Measurements from ENCODE around the gene SCN2A. TPM values are rescaled to one million over a fixed set of nuclear protein-coding genes. Genes with fewer than 3 reads are reported as not detected.

Gene SCN2A
- total and polyA plus RNA-seq, 10 of the 15 experiments (the other 5 are each of a cell fraction or from before 2014, with no cell fraction given), result 0.01 TPM; not detected in 8

- no peak for TF ChIP-seq ZZZ3 (IDR thresholded peaks at IDR 0.05; ENCODE audit: control insufficient read depth, insufficient read length, low read depth)
Observed at GRCh38 chr2:165431014-165431413, 191.8 kb downstream of the SCN2A start (continued).

- H3K79me2 ChIP-seq (ENCODE audit: control insufficient read depth, insufficient read depth, low read length), result no peaks in the 10 kb centered on the region
- in situ Hi-C loops (cut with MboI), result no loop called here
- ChIA-PET CTCF (interaction anchor here (1.0 to 3.7 kb wide), 4 partner anchors 11 to 30 kb away, joined by 3 to 13 read pairs (median 4); no protein-coding TSS in a partner anchor), POLR2A (interaction anchor here (1.0 kb wide), 1 partner anchor 11 kb away, joined by 3 read pairs; no protein-coding TSS in a partner anchor), SMC1A (ENCODE audit: uncharacterized antibody, unreplicated experiment) (interaction anchor here (0.6 to 10.1 kb wide), 10 partner anchors 8 to 169 kb away, joined by 3 to 107 read pairs (median 3); no protein-coding TSS in a partner anchor), RAD21 (ENCODE audit: unreplicated experiment) (interaction anchor here (1.1 kb wide), 1 partner anchor 13 kb away, joined by 3 read pairs; no protein-coding TSS in a partner anchor)
- no peaks in the 10 kb centered on the region for H3K36me3 ChIP-seq (ENCODE audit: control insufficient read depth in 2 of 2, insufficient read depth in 2 of 2, low read length in 1 of 2)
- ATAC-seq, result no peak
- H2AFZ ChIP-seq (ENCODE audit: control insufficient read depth, low read depth, low read length), result no peak overlapping the region
- TF ChIP-seq GATAD2B (conservative IDR thresholded peaks at IDR 0.05; ENCODE audit: low read depth), result no peak
- TF ChIP-seq RUNX3 (IDR thresholded peaks at IDR 0.05; ENCODE audit: low read length), result no peak
- TF ChIP-seq SREBF1 (IDR thresholded peaks at IDR 0.05; ENCODE audit: low read length), result no peak
- no peak for TF ChIP-seq CREB1 (IDR thresholded peaks at IDR 0.05; ENCODE audit: low read depth)
- no peak for TF ChIP-seq USF2 (IDR thresholded peaks at IDR 0.05; ENCODE audit: borderline replicate concordance, low read depth, low read length)
- H3K27ac ChIP-seq (ENCODE audit: control insufficient read depth, insufficient read depth), result no peak overlapping the region
- no peak overlapping the region for H3K4me3 ChIP-seq
- no peak for FAIRE-seq
- BruUV-seq (replicated peaks), result no TSS peak
- no peaks in the 10 kb centered on the region for H3K4me1 ChIP-seq (ENCODE audit: control insufficient read depth, insufficient read depth, low read length)
- no peak overlapping the region for H3K4me2 ChIP-seq (ENCODE audit: control insufficient read depth, insufficient read depth)
- no peak for DNase-seq (ENCODE audit: low read depth, low spot score)
- no peaks in the 10 kb centered on the region for H4K20me1 ChIP-seq (ENCODE audit: control insufficient read depth, insufficient read depth)
- H3K27me3 ChIP-seq (replicated peaks in 1 of 2; ENCODE audit: control insufficient read depth in 2 of 2, insufficient read depth in 2 of 2, low read length in 1 of 2), result no peaks in the 10 kb centered on the region
- H3K9ac ChIP-seq (ENCODE audit: control insufficient read depth, insufficient read depth, low read length), result no peak overlapping the region
- no peaks in the 10 kb centered on the region for H3K9me3 ChIP-seq (replicated peaks; ENCODE audit: control insufficient read depth, insufficient read depth, low read length)
- intact Hi-C loops (cut with micrococcal nuclease; ENCODE audit: unreplicated experiment), result no loop called here
Observed at GRCh38 chr2:165432234-165432966, 193.2 kb downstream of the SCN2A start.
